ENCODE data around the gene DOCK9. TPM values are rescaled to one million over a fixed set of nuclear protein-coding genes. Genes with fewer than 3 reads are reported as not detected.

Gene DOCK9
- total and polyA plus RNA-seq, 7 donors, result 13.8 to 39.5 (median 19.9) TPM

- Histone ChIP-seq H3K27me3 (ENCODE audit: insufficient read depth in 3 of 3, low read length in 2 of 3) (peaks cover 0 to 40% (median 16%) of the 10 kb centered on the region in 3 donors), H3K27ac (no peak overlapping the region), H3K4me3 (no peak overlapping the region), H3K4me1 (no peaks in the 10 kb centered on the region), H3K9me3 (no peaks in the 10 kb centered on the region), H3K36me3 (ENCODE audit: insufficient read depth in 1 of 2, low read depth in 1 of 2) (no peaks in the 10 kb centered on the region)
- no peak for TF ChIP-seq CTCF (IDR thresholded peaks at IDR 0.05)
- WGBS, 3 donors, result 20 to 39% (median 28%) methylated on average over 8 of the region's 8 CpGs
- ATAC-seq (no peak), DNase-seq (no peak)
- intact Hi-C loops (cut with DNase I), result no loop called here
Observed at GRCh38 chr13:98751367-98751782, 226.5 kb downstream of the DOCK9 start.

- intact Hi-C loops (cut with DNase I), result no loop called here
Observed at GRCh38 chr13:98749501-98749900, 228.4 kb downstream of the DOCK9 start.

GRCh38 chr13:98746968-98747367 lies 230.9 kb downstream of the DOCK9 start:
- ATAC-seq, result no peak
- Histone ChIP-seq H3K36me3 (ENCODE audit: insufficient read depth in 1 of 2, low read depth in 1 of 2) (no peaks in the 10 kb centered on the region), H3K27me3 (ENCODE audit: insufficient read depth in 3 of 3, low read length in 2 of 3) (peaks cover 0 to 16% (median 6%) of the 10 kb centered on the region in 3 donors), H3K9me3 (no peaks in the 10 kb centered on the region), H3K4me1 (no peaks in the 10 kb centered on the region), H3K4me3 (no peak overlapping the region), H3K27ac (no peak overlapping the region)
- 92 to 95% (median 92%) methylated on average over 8 of the region's 8 CpGs for WGBS, 3 donors
- DNase-seq, result no peak
- intact Hi-C loops (cut with DNase I), result no loop called here
- no peak for TF ChIP-seq CTCF (IDR thresholded peaks at IDR 0.05)

More at GRCh38 chr13:98749501-98749900, 228.4 kb downstream of the DOCK9 start:
- H3K27ac ChIP-seq, result no peak overlapping the region
- H3K27me3 ChIP-seq (ENCODE audit: insufficient read depth in 3 of 3, low read length in 2 of 3), result peaks cover 0 to 40% (median 16%) of the 10 kb centered on the region in 3 donors
- ATAC-seq (no peak), DNase-seq (no peak)
- H3K4me1 ChIP-seq, result no peaks in the 10 kb centered on the region
- no peaks in the 10 kb centered on the region for H3K36me3 ChIP-seq (ENCODE audit: insufficient read depth in 1 of 2, low read depth in 1 of 2)
- no peaks in the 10 kb centered on the region for H3K9me3 ChIP-seq
- H3K4me3 ChIP-seq, result no peak overlapping the region
- TF ChIP-seq CTCF (IDR thresholded peaks at IDR 0.05), result no peak
- 61 to 74% (median 61%) methylated on average over 3 of the region's 3 CpGs for WGBS, 3 donors

Other genes with a start within 250 kb of the DOCK9 start
- not detected for gene SLC15A1, start 225.4 kb downstream of the DOCK9 start, total RNA-seq
- under 1 TPM; 0.03 to 0.19 (median 0.08) TPM for gene SLC15A1, start 225.4 kb downstream of the DOCK9 start, polyA plus RNA-seq
- 10 to 100 TPM; 65.1 to 79.2 (median 71.0) TPM for gene UBAC2, start 222.8 kb upstream of the DOCK9 start, total RNA-seq
- gene UBAC2, start 222.8 kb upstream of the DOCK9 start, polyA plus RNA-seq, result 10 to 100 TPM; 54.1 to 97.1 (median 71.7) TPM